Upper lobe of right lung (tissue), 1 donor: ENCODE measurements around the gene GRK5. TPM values are rescaled to one million over a fixed set of nuclear protein-coding genes. Genes with fewer than 3 reads are reported as not detected.
"Not testable (repeated sequence)": the region's sequence is repeated elsewhere in the genome, so short reads cannot be mapped to it uniquely, and the experiment has no call there.

Source experiments
- ATAC-seq: fragments of 200-7000 bp; cut with Tn5 transposase; one replicate; pipeline ENCODE4 v1.9.1; 2020; ENCODE audit warnings: mild to moderate bottlenecking, moderate library complexity
- DNase-seq: peaks from one replicate; pipeline ENCODE4 v3.0.0-alpha.2; 2020
- H3K27ac ChIP-seq: fragments of 200-600 bp; one replicate; pipeline ENCODE4 v1.8.0; 2022
- H3K27me3 ChIP-seq: fragments of 200-600 bp; one replicate; pipeline ENCODE4 v1.8.0; 2022; ENCODE audit warnings: mild to moderate bottlenecking
- H3K36me3 ChIP-seq: fragments of 200-600 bp; one replicate; pipeline ENCODE4 v1.8.0; 2022
- H3K4me1 ChIP-seq: fragments of 200-600 bp; one replicate; pipeline ENCODE4 v1.8.0; 2022
- H3K4me3 ChIP-seq: fragments of 200-600 bp; one replicate; pipeline ENCODE4 v1.8.0; 2022; ENCODE audit warnings: mild to moderate bottlenecking
- H3K9me3 ChIP-seq: fragments of 200-600 bp; one replicate; pipeline ENCODE4 v1.8.0; 2022
- intact Hi-C: fragments of 100-400 bp; cut with DNase I; formaldehyde crosslinking; loops from one replicate; pipeline ENCODE4 v1.11.0; 2022
- total RNA-seq: library from RNA; stranded (reverse); fragmentation: NEBNext Ultra II Directional; extraction: Animal tissue kit (Norgen Biotek cat#: 25700); gene quantifications from one replicate; pipeline ENCODE4 v1.2.1, GENCODE V29; 2021
- TF ChIP-seq, protein P1 (sequence below): fragments of 200-600 bp; IDR thresholded peaks from one replicate; pipeline ENCODE4 v1.8.0; 2022; ENCODE audit warnings: antibody characterized with exemption
- donor health status: DM: no; HTN: yes; CAD: no; lungs with severe emphysema.

Gene GRK5
- total RNA-seq, 1 donor from 2014 or later = 83.5 TPM

DNA sequence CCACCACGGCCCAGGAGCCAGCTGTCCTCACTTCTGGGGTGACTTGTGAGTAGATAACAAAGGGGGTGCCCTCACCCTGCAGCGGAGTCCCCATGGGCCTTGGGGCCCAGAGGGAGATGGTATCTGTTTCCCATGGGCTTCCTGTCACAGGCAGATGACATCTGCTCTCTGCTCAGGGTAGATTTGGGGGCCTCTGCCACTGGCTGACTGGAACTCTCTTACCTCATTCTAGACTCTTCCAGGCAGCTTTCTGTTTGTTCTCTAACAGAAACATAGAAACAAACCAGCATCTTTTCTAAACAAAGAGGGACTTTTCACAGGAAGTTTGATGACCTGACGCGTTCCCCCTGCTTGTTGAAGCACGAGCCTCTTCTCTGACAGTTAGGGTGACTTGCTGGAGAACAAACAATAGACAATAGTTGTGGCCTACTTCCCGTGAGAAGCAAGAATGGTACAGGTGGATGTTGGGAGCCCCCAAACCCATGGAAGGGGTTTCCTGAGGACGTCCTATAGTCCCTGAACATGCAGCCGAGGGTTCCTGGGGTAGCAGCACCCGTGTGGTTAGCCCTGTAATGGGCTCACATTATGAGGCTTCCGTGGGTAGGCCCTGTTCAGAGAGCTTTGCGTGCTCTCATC lies 61.6 kb downstream of the GRK5 start:
- peak overlapping the region; percentile 85 for H3K27ac ChIP-seq
- ATAC-seq (peak; percentile 2), DNase-seq (peak; percentile 54)
- H3K4me1 ChIP-seq = peaks cover 69% of the 10 kb centered on the region
- intact Hi-C loops = no loop called here
- H3K36me3 ChIP-seq = no peaks in the 10 kb centered on the region
- H3K9me3 ChIP-seq = no peaks in the 10 kb centered on the region
- TF ChIP-seq, protein P1, sequence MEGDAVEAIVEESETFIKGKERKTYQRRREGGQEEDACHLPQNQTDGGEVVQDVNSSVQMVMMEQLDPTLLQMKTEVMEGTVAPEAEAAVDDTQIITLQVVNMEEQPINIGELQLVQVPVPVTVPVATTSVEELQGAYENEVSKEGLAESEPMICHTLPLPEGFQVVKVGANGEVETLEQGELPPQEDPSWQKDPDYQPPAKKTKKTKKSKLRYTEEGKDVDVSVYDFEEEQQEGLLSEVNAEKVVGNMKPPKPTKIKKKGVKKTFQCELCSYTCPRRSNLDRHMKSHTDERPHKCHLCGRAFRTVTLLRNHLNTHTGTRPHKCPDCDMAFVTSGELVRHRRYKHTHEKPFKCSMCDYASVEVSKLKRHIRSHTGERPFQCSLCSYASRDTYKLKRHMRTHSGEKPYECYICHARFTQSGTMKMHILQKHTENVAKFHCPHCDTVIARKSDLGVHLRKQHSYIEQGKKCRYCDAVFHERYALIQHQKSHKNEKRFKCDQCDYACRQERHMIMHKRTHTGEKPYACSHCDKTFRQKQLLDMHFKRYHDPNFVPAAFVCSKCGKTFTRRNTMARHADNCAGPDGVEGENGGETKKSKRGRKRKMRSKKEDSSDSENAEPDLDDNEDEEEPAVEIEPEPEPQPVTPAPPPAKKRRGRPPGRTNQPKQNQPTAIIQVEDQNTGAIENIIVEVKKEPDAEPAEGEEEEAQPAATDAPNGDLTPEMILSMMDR = no peak
- H3K4me3 ChIP-seq = no peak overlapping the region
- H3K27me3 ChIP-seq = no peaks in the 10 kb centered on the region

DNA sequence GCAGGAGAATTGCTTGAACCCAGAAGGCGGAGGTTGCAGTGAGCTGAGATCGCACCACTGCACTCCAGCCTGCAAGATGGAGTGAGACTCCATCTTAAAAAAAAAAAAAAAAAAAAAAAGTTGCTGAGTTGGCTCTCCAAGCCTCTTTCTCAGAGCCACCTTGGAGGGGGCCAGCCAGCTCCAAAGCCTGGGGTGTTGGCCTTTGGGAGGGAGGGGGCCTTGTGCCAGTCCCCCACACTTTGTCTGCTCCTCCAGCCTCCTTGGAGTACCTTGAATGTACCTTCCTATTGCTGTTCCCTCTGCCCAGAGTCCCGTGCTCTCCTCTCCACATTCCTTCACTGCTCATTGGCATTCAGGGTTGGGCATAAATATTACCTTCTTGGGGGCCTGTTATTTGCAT lies 62.4 kb downstream of the GRK5 start:
- ATAC-seq (no peak), DNase-seq (peak; percentile 46)
- H3K27me3 ChIP-seq = no peaks in the 10 kb centered on the region
- no peak overlapping the region for H3K4me3 ChIP-seq
- peaks cover 68% of the 10 kb centered on the region for H3K4me1 ChIP-seq
- no peaks in the 10 kb centered on the region for H3K36me3 ChIP-seq
- H3K27ac ChIP-seq = peak overlapping the region; percentile 81
- H3K9me3 ChIP-seq = no peaks in the 10 kb centered on the region
- TF ChIP-seq, protein P1 = no peak
- intact Hi-C loops = no loop called here

DNA sequence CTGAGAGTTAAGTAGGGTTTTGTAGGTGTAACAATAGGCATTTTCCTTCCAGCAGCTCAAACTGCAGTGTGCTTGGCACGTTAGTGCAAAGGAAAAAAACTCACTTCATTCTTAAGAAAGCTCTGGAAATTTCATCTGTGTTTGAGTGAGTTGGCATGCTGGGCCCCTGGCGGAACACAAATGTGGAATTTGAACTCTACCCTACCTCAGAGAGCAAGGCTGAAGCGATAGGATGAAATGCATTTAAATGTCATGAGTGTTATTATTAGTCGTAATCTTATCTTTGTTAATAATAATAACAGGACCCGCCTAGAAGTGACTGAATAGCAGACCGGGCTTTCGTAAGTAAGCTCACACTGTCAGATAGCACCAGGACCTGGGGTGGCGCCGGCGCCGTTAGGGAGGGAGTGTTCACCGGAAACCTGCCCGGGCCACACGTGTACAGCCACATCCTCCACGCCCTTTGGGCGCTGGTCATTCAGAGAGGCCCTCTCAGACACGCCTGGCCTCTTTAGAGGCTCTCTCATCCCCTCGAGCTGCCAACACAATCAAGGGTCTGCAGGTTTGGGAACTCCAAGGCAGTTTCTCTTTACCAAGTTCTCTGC lies 63.5 kb downstream of the GRK5 start:
- Histone ChIP-seq H3K27me3 (no peaks in the 10 kb centered on the region), H3K4me1 (peaks cover 69% of the 10 kb centered on the region), H3K4me3 (peak overlapping the region; percentile 11), H3K27ac (peak overlapping the region; percentile 81), H3K36me3 (no peaks in the 10 kb centered on the region), H3K9me3 (no peaks in the 10 kb centered on the region)
- intact Hi-C loops = no loop called here
- ATAC-seq = peak; percentile 89
- TF ChIP-seq, protein P1 = no peak
- DNase-seq = peak; percentile 90

DNA sequence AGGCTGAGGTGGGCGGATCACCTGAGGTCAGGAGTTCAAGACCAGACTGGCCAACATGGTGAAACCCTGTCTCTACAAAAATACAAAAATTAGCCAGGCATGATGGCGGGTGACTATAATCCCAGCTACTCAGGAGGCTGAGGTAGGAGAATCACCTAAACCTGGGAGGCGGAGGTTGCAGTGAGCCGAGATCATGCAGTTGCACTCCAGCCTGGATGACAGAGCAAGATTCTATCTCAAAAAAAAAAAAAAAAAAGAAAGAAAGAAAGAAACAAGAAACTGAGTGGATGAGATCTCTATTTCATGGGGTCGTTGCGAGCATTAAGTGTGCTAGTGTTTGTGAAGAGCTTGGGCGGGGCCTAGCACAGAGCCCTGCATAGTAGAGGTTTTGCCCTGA lies 65.0 kb downstream of the GRK5 start:
- H3K36me3 ChIP-seq, H3K27me3 ChIP-seq, DNase-seq, H3K4me3 ChIP-seq, ATAC-seq, H3K9me3 ChIP-seq, intact Hi-C loops: not testable (repeated sequence)
- H3K27ac ChIP-seq = peak overlapping the region; percentile 81
- peaks cover 69% of the 10 kb centered on the region for H3K4me1 ChIP-seq

DNA sequence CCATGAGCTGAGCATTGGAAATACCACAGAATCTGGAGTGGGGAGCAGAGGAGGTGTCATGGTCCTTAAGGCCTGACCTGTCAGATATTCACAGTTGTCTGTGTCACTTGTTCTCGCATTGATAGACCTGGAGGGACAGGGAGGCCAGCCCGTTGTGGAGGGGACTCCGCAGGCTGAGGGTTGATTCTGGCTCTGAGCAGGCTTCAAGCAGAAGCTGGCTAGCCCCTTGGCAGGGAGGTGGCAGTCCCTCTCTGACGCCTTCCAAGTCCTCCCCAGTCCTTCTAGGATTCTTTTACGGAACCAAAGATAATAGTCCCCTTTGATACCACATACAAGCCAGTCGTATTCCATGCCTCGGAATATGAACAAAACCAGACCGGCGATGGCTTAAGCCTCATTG lies 65.4 kb downstream of the GRK5 start:
- ATAC-seq (no peak), DNase-seq (no peak)
- Histone ChIP-seq H3K27me3 (no peaks in the 10 kb centered on the region), H3K36me3 (no peaks in the 10 kb centered on the region), H3K9me3 (no peaks in the 10 kb centered on the region), H3K27ac (peak overlapping the region; percentile 81), H3K4me3 (no peak overlapping the region), H3K4me1 (peaks cover 69% of the 10 kb centered on the region)
- intact Hi-C loops = no loop called here
- TF ChIP-seq, protein P1 = no peak

DNA sequence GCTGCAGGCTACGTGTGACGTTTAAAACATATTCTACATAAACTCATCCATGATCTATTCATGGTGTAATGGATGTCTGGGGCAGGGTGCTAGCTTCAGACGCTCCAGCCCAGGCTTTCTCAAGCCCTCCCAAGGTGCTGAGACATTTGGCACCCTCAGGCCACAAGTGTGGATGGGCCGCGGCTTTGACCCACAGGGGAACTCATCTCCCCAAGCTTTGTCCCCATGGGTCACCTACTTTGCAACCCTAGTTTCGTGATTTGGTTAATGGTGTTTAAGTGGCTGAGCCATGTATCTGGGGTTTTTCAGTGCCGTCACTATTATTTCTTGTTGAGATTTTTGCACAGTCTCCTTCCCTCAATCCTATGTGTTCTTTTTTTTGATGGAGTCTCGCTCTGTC lies 66.0 kb downstream of the GRK5 start:
- H3K4me1 ChIP-seq = peaks cover 66% of the 10 kb centered on the region
- H3K27me3 ChIP-seq = no peaks in the 10 kb centered on the region
- peak overlapping the region; percentile 81 for H3K27ac ChIP-seq
- intact Hi-C loops = no loop called here
- no peaks in the 10 kb centered on the region for H3K36me3 ChIP-seq
- TF ChIP-seq, protein P1 = no peak
- DNase-seq = no peak
- H3K9me3 ChIP-seq = no peaks in the 10 kb centered on the region
- H3K4me3 ChIP-seq = no peak overlapping the region
- ATAC-seq = no peak
